DND-41 (cell line): ENCODE results near the gene CCL17.

Experiments used
- ATAC-seq: fragments of 200-7000 bp; cut with Tn5 transposase; 3 replicates; pipeline ENCODE4 v1.9.1; 2021; ENCODE audit warnings: low read depth; ENCODE audit not compliant: insufficient read depth
- DNase-seq: peaks from one replicate; pipeline ENCODE4 v3.0.0-alpha.2; 2020
- H2AFZ ChIP-seq: 2 replicates; pipeline ENCODE4 v1.6.0; 2012; ENCODE audit warnings: low read depth, low read length
- H3K27ac ChIP-seq: 2 replicates; pipeline ENCODE4 v1.5.1; 2012; ENCODE audit warnings: low read length, inconsistent platforms
- H3K27me3 ChIP-seq: fragments of 200-600 bp; sonication (generic); 2 replicates; pipeline ENCODE4 v1.6.0; 2012; ENCODE audit warnings: low read length, mild to moderate bottlenecking, inconsistent platforms; ENCODE audit not compliant: insufficient read depth, poor library complexity
- H3K36me3 ChIP-seq: 2 replicates; pipeline ENCODE4 v1.5.1; 2012; ENCODE audit warnings: low read length, inconsistent platforms; ENCODE audit not compliant: insufficient read depth
- H3K4me1 ChIP-seq: 2 replicates; pipeline ENCODE4 v1.5.1; 2012; ENCODE audit warnings: mild to moderate bottlenecking, low read length; ENCODE audit not compliant: insufficient read depth
- H3K4me2 ChIP-seq: 2 replicates; pipeline ENCODE4 v1.6.0; 2012; ENCODE audit warnings: mild to moderate bottlenecking, moderate library complexity, low read length, inconsistent platforms; ENCODE audit not compliant: insufficient read depth
- H3K4me3 ChIP-seq, 2 experiments: fragments of 200-600 bp in 1 of 2; shearing (Covaris generic) in 1 of 2; 2 replicates each; pipeline ENCODE4 v1.5.1; 2012 to 2016; ENCODE audit warnings: inconsistent platforms in 2 of 2, low read length in 2 of 2, mild to moderate bottlenecking in 2 of 2, low read depth in 1 of 2, moderate library complexity in 1 of 2
- H3K79me2 ChIP-seq: 2 replicates; pipeline ENCODE4 v1.6.0; 2012; ENCODE audit warnings: low read length, inconsistent platforms; ENCODE audit not compliant: insufficient read depth
- H3K9ac ChIP-seq: 2 replicates; pipeline ENCODE4 v1.6.0; 2012; ENCODE audit warnings: low read depth, mild to moderate bottlenecking, inconsistent platforms, low read length, moderate library complexity
- H3K9me3 ChIP-seq: 2 replicates; pipeline ENCODE4 v1.5.1; 2012; ENCODE audit warnings: low read length, moderate library complexity, mild to moderate bottlenecking, inconsistent platforms; ENCODE audit not compliant: insufficient read depth, severe bottlenecking
- H4K20me1 ChIP-seq: 2 replicates; pipeline ENCODE4 v1.6.0; 2012; ENCODE audit warnings: low read length; ENCODE audit not compliant: insufficient read depth
- CTCF ChIP-seq: IDR thresholded peaks from 2 replicates; pipeline ENCODE4 v1.5.1; 2012; ENCODE audit warnings: borderline replicate concordance, low read length, moderate library complexity, mild to moderate bottlenecking; ENCODE audit not compliant: poor library complexity, severe bottlenecking; ENCODE audit errors: extremely low read depth
- EZH2 ChIP-seq: IDR thresholded peaks from 3 replicates; pipeline ENCODE4 v1.6.1; 2012; ENCODE audit warnings: borderline replicate concordance, low read depth, mild to moderate bottlenecking, moderate library complexity, low read length, inconsistent platforms; ENCODE audit not compliant: severe bottlenecking

The CCL17 gene

GRCh38 chr16:57357330-57358085, 47.1 kb upstream of the CCL17 start:
- peaks cover 9% of the 10 kb centered on the region for H3K27me3 ChIP-seq
- H4K20me1 ChIP-seq = no peaks in the 10 kb centered on the region
- H3K4me3 ChIP-seq = no peak overlapping the region
- H3K9ac ChIP-seq = no peak overlapping the region
- no peak overlapping the region for H2AFZ ChIP-seq
- no peaks in the 10 kb centered on the region for H3K79me2 ChIP-seq
- no peaks in the 10 kb centered on the region for H3K4me1 ChIP-seq
- DNase-seq = no peak
- H3K36me3 ChIP-seq = no peaks in the 10 kb centered on the region
- H3K27ac ChIP-seq = no peak overlapping the region
- no peak for TF ChIP-seq CTCF
- TF ChIP-seq EZH2 = no peak
- H3K4me2 ChIP-seq = no peak overlapping the region
- no peaks in the 10 kb centered on the region for H3K9me3 ChIP-seq
- ATAC-seq = no peak

GRCh38 chr16:57358086-57358420, 46.5 kb upstream of the CCL17 start:
- no peak for ATAC-seq
- Histone ChIP-seq H2AFZ (no peak overlapping the region), H3K27me3 (peaks cover 9% of the 10 kb centered on the region), H3K9ac (no peak overlapping the region), H3K4me1 (no peaks in the 10 kb centered on the region), H3K9me3 (no peaks in the 10 kb centered on the region), H4K20me1 (no peaks in the 10 kb centered on the region), H3K4me3 (no peak overlapping the region), H3K4me2 (no peak overlapping the region), H3K36me3 (no peaks in the 10 kb centered on the region), H3K79me2 (no peaks in the 10 kb centered on the region), H3K27ac (no peak overlapping the region)
- DNase-seq = no peak
- no peak for TF ChIP-seq CTCF
- no peak for TF ChIP-seq EZH2

GRCh38 chr16:57358527-57359095, 46.0 kb upstream of the CCL17 start, which contains the start of gene CCL22:
Gene CCL22, plus strand, starts transcription at chr16:57358783. Its CDS starts 34 bp downstream, at chr16:57358817.
- H3K36me3 ChIP-seq = no peaks in the 10 kb centered on the region
- no peaks in the 10 kb centered on the region for H3K9me3 ChIP-seq
- no peak for TF ChIP-seq EZH2
- TF ChIP-seq CTCF = no peak
- H3K4me1 ChIP-seq = no peaks in the 10 kb centered on the region
- no peak within 1 kb of the TSS for H3K4me2 ChIP-seq
- no peak for ATAC-seq
- peaks cover 10% of the 10 kb centered on the region for H3K27me3 ChIP-seq
- H4K20me1 ChIP-seq = no peaks in the 10 kb centered on the region
- no peak within 1 kb of the TSS for H2AFZ ChIP-seq
- no peak within 1 kb of the TSS for H3K27ac ChIP-seq
- no peak within 1 kb of the TSS for H3K9ac ChIP-seq
- DNase-seq = no peak
- no peak within 1 kb of the TSS for H3K4me3 ChIP-seq
- H3K79me2 ChIP-seq = no peaks in the 10 kb centered on the region
